IMR-90 (cell line): ENCODE measurements around the gene PDCD6IP. TPM values are rescaled to one million over a fixed set of nuclear protein-coding genes. Genes with fewer than 3 reads are reported as not detected.

Source experiments
- ATAC-seq: fragments of 200-7000 bp; cut with Tn5 transposase; 2 replicates; pipeline ENCODE4 v1.9.1; 2020; ENCODE audit warnings: low read depth, mild to moderate bottlenecking, moderate library complexity
- BruUV-seq: library from RNA; stranded (reverse); fragments of 400-500 nt; replicated peaks from 2 replicates; lab custom pipeline; 2021; lab: Mats Ljungman, UMichigan
- CTCF ChIA-PET: fragments of 300-600 bp; formaldehyde crosslinking; extraction: SDS; loops from one replicate; lab custom pipeline; 2021; ENCODE audit warnings: antibody characterized with exemption; lab: Yijun Ruan, JAX
- POLR2A ChIA-PET: fragments of 300-600 bp; sonication (Branson Sonifier 250); formaldehyde crosslinking; loops from one replicate; lab custom pipeline; 2022; ENCODE audit warnings: antibody characterized with exemption; ENCODE audit not compliant: unreplicated experiment; lab: Charles Lee
- DNase-seq: peaks from one replicate; pipeline ENCODE4 v3.0.0; 2013
- H2AFZ ChIP-seq: replicated peaks from 2 replicates; pipeline ENCODE3; 2013; ENCODE audit warnings: low read length, mild to moderate bottlenecking; ENCODE audit not compliant: poor library complexity
- H2AK5ac ChIP-seq: 2 replicates; pipeline ENCODE4 v1.6.1; 2013; ENCODE audit warnings: low read depth, low read length, inconsistent platforms
- H2AK9ac ChIP-seq: replicated peaks from 2 replicates; pipeline ENCODE3; 2013; ENCODE audit warnings: mild to moderate bottlenecking, low read depth, low read length, moderate library complexity; ENCODE audit not compliant: poor library complexity
- H2BK120ac ChIP-seq: 2 replicates; pipeline ENCODE4 v1.6.1; 2013; ENCODE audit warnings: low read depth, low read length, inconsistent platforms
- H2BK15ac ChIP-seq: 3 replicates; pipeline ENCODE4 v1.6.1; 2013; ENCODE audit warnings: low read depth, low read length, inconsistent platforms
- H2BK20ac ChIP-seq: 2 replicates; pipeline ENCODE4 v1.6.1; 2013; ENCODE audit warnings: low read depth, mild to moderate bottlenecking, inconsistent platforms, low read length, moderate library complexity
- H2BK5ac ChIP-seq: 2 replicates; pipeline ENCODE4 v1.6.1; 2013; ENCODE audit warnings: mild to moderate bottlenecking, low read depth, low read length, inconsistent platforms; ENCODE audit not compliant: poor library complexity, severe bottlenecking
- H3K14ac ChIP-seq: replicated peaks from 2 replicates; pipeline ENCODE4 v1.6.1; 2013; ENCODE audit warnings: low read depth, low read length, inconsistent platforms
- H3K18ac ChIP-seq: 2 replicates; pipeline ENCODE4 v1.6.1; 2013; ENCODE audit warnings: low read depth, low read length, control low read depth
- H3K23ac ChIP-seq: 2 replicates; pipeline ENCODE4 v1.6.1; 2013; ENCODE audit warnings: low read depth, low read length, inconsistent platforms
- H3K27ac ChIP-seq: 2 replicates; pipeline ENCODE4 v1.5.1; 2013; ENCODE audit warnings: mild to moderate bottlenecking, control low read depth, low read length; ENCODE audit not compliant: insufficient read depth
- H3K27me3 ChIP-seq: 2 replicates; pipeline ENCODE4 v1.6.1; 2013; ENCODE audit warnings: low read length; ENCODE audit not compliant: control insufficient read depth, insufficient read depth
- H3K36me3 ChIP-seq: 2 replicates; pipeline ENCODE4 v1.6.1; 2013; ENCODE audit warnings: low read length, mixed read lengths; ENCODE audit not compliant: control insufficient read depth, insufficient read depth
- H3K4ac ChIP-seq: 2 replicates; pipeline ENCODE4 v1.6.1; 2013; ENCODE audit warnings: low read depth, low read length, inconsistent platforms
- H3K4me1 ChIP-seq: 2 replicates; pipeline ENCODE4 v1.6.1; 2013; ENCODE audit warnings: low read length, mixed read lengths; ENCODE audit not compliant: control insufficient read depth, insufficient read depth
- H3K4me2 ChIP-seq: 2 replicates; pipeline ENCODE4 v1.6.1; 2013; ENCODE audit warnings: low read depth, mild to moderate bottlenecking, control low read depth, low read length, moderate library complexity
- H3K4me3 ChIP-seq: 2 replicates; pipeline ENCODE4 v1.5.1; 2013; ENCODE audit warnings: low read depth, mild to moderate bottlenecking, control low read depth, low read length, moderate library complexity; ENCODE audit not compliant: insufficient read depth
- H3K56ac ChIP-seq: 2 replicates; pipeline ENCODE4 v1.6.1; 2013; ENCODE audit warnings: low read length, inconsistent platforms; ENCODE audit not compliant: insufficient read depth; ENCODE audit errors: extremely low read depth
- H3K79me1 ChIP-seq, 2 experiments: 2 replicates each; pipeline ENCODE4 v1.6.1; 2013; ENCODE audit warnings: low read length in 2 of 2, inconsistent platforms in 1 of 2, low read depth in 1 of 2
- H3K9ac ChIP-seq: 2 replicates; pipeline ENCODE4 v1.6.1; 2013; ENCODE audit warnings: low read depth, low read length, control low read depth
- H3K9me1 ChIP-seq: 2 replicates; pipeline ENCODE4 v1.6.1; 2013; ENCODE audit warnings: low read length, inconsistent platforms; ENCODE audit not compliant: insufficient read depth
- H3K9me3 ChIP-seq: 2 replicates; pipeline ENCODE4 v1.6.1; 2013; ENCODE audit warnings: low read length; ENCODE audit not compliant: control insufficient read depth, insufficient read depth
- H4K20me1 ChIP-seq: 2 replicates; pipeline ENCODE4 v1.6.1; 2013; ENCODE audit warnings: low read length, inconsistent platforms; ENCODE audit not compliant: insufficient read depth
- H4K5ac ChIP-seq: 2 replicates; pipeline ENCODE4 v1.6.1; 2013; ENCODE audit warnings: mild to moderate bottlenecking, low read depth, low read length, control low read depth
- H4K8ac ChIP-seq, 2 experiments: 2 replicates each; pipeline ENCODE4 v1.6.1; 2013; ENCODE audit warnings: low read depth in 2 of 2, low read length in 2 of 2, control low read depth in 1 of 2, inconsistent platforms in 1 of 2
- H4K91ac ChIP-seq: 2 replicates; pipeline ENCODE4 v1.6.1; 2013; ENCODE audit warnings: low read depth, low read length, inconsistent platforms; ENCODE audit not compliant: insufficient read depth
- CHD1 ChIP-seq: IDR thresholded peaks from 2 replicates; pipeline ENCODE4 v1.6.1; 2012; ENCODE audit warnings: low read depth, low read length, improper control_type of control experiment
- CTCF ChIP-seq: conservative IDR thresholded peaks from 2 replicates; pipeline ENCODE4 v1.5.1; 2012; ENCODE audit warnings: mild to moderate bottlenecking, low read depth, low read length, improper control_type of control experiment
- FOS ChIP-seq: fragments of 150-350 bp; IDR thresholded peaks from 2 replicates; pipeline ENCODE4 v1.6.1; 2016; ENCODE audit warnings: low read depth, low read length
- POLR2A ChIP-seq: IDR thresholded peaks from 2 replicates; pipeline ENCODE4 v1.6.1; 2012; ENCODE audit warnings: mild to moderate bottlenecking, low read depth, low read length
- RFX5 ChIP-seq: IDR thresholded peaks from 2 replicates; pipeline ENCODE4 v1.8.0; 2012; ENCODE audit warnings: low read depth, mild to moderate bottlenecking, low read length, moderate library complexity
- WGBS, 2 experiments: methylation state at CpG; one replicate each; pipeline versions ENCODE4 v1.1.5 to v1.1.7; 2013; ENCODE audit warnings: missing lambda C conversion rate in 2 of 2; ENCODE audit not compliant: insufficient read length in 1 of 2; ENCODE audit errors: extremely low coverage in 2 of 2; 5-methylcytosine and 5-hydroxymethylcytosine counted together
- dilution Hi-C: fragments of 300-500 bp; cut with HindIII; formaldehyde crosslinking; loops from one replicate; pipeline ENCODE4 v1.14.3; 2018; ENCODE audit warnings: low sequenced_read_pairs; ENCODE audit not compliant: unreplicated experiment
- in situ Hi-C: fragments of 300-500 bp; cut with MboI; formaldehyde crosslinking; loops from 3 replicates; pipeline ENCODE4 v1.14.3; 2019; ENCODE audit warnings: low sequenced_read_pairs, inconsistent platforms, mixed read lengths
- intact Hi-C: fragments of 100-400 bp; cut with micrococcal nuclease; formaldehyde crosslinking; loops from 2 replicates; pipeline ENCODE4 v1.10.0; 2022
- polyA plus RNA-seq, 3 experiments: library from polyadenylated mRNA; depleted of rRNA; stranded (reverse); fragments of >200 nt; gene quantifications; 2 replicates each; pipeline ENCODE4 v1.2.3, GENCODE V29; 2012; ENCODE audit warnings: low replicate concordance in 1 of 3
- total RNA-seq: library from RNA; depleted of rRNA; stranded (reverse); fragments of >200 nt; gene quantifications from 2 replicates; pipeline ENCODE4 v1.2.3, GENCODE V29; 2012

PDCD6IP gene
- total and polyA plus RNA-seq, 2 of the 4 experiments (the other 2 are of a cell fraction) = 68.1 to 78.3 TPM

- ChIA-PET CTCF (interaction anchor here (0.6 kb wide), 1 partner anchor 1686 kb away, joined by 3 read pairs; no protein-coding TSS in a partner anchor), POLR2A (no interaction called here)
- no peak overlapping the region for H2AK9ac ChIP-seq
- H3K9ac ChIP-seq = no peak overlapping the region
- no peak overlapping the region for H3K27ac ChIP-seq
- H3K4me2 ChIP-seq = no peak overlapping the region
- no peaks in the 10 kb centered on the region for H3K79me1 ChIP-seq
- H2AFZ ChIP-seq = no peak overlapping the region
- intact Hi-C loops (no loop called here), dilution Hi-C loops (no loop called here), in situ Hi-C loops (no loop called here)
- H4K91ac ChIP-seq = no peak overlapping the region
- H2BK20ac ChIP-seq = no peak overlapping the region
- no peaks in the 10 kb centered on the region for H3K9me1 ChIP-seq
- no peak overlapping the region for H3K23ac ChIP-seq
- H3K4ac ChIP-seq = no peak overlapping the region
- no peak overlapping the region for H3K4me3 ChIP-seq
- H2BK5ac ChIP-seq = no peak overlapping the region
- no TSS peak for BruUV-seq
- WGBS, 2 experiments = 100% methylated on average over 2 of the region's 2 CpGs; no CpG with 5 or more reads in 1 of the 2 experiments
- no peak for ATAC-seq
- H2AK5ac ChIP-seq = no peak overlapping the region
- no peak overlapping the region for H3K14ac ChIP-seq
- peak; percentile 23 for DNase-seq
- no peak overlapping the region for H4K5ac ChIP-seq
- H3K9me3 ChIP-seq = no peaks in the 10 kb centered on the region
- peaks cover 3% of the 10 kb centered on the region; the same call in 1 of the 2 replicates for H3K4me1 ChIP-seq
- no peak for TF ChIP-seq CTCF
- TF ChIP-seq POLR2A = no peak
- no peak for TF ChIP-seq FOS
- TF ChIP-seq CHD1 = no peak
- no peak for TF ChIP-seq RFX5
- H4K20me1 ChIP-seq = no peaks in the 10 kb centered on the region
- H3K56ac ChIP-seq = no peak overlapping the region
- peaks cover 7% of the 10 kb centered on the region; the same call in 1 of the 2 replicates for H3K27me3 ChIP-seq
- no peak overlapping the region for H2BK120ac ChIP-seq
- no peaks in the 10 kb centered on the region for H3K36me3 ChIP-seq
- H4K8ac ChIP-seq = no peak overlapping the region
- H3K18ac ChIP-seq = 0 out of 2 replicates have a peak overlapping the region, but pooled peaks have one; percentile 29
- no peak overlapping the region for H2BK15ac ChIP-seq
Measured at GRCh38 chr3:33886015-33886414, 87.6 kb downstream of the PDCD6IP start.
